GM19452 (cell line): ENCODE measurements around the gene C6orf52.

Source experiments
- ATAC-seq: cut with Tn5 transposase; IDR thresholded peaks from one replicate; pipeline ENCODE4 v1.9.1; 2021; ENCODE audit not compliant: unreplicated experiment

C6orf52 gene

DNA sequence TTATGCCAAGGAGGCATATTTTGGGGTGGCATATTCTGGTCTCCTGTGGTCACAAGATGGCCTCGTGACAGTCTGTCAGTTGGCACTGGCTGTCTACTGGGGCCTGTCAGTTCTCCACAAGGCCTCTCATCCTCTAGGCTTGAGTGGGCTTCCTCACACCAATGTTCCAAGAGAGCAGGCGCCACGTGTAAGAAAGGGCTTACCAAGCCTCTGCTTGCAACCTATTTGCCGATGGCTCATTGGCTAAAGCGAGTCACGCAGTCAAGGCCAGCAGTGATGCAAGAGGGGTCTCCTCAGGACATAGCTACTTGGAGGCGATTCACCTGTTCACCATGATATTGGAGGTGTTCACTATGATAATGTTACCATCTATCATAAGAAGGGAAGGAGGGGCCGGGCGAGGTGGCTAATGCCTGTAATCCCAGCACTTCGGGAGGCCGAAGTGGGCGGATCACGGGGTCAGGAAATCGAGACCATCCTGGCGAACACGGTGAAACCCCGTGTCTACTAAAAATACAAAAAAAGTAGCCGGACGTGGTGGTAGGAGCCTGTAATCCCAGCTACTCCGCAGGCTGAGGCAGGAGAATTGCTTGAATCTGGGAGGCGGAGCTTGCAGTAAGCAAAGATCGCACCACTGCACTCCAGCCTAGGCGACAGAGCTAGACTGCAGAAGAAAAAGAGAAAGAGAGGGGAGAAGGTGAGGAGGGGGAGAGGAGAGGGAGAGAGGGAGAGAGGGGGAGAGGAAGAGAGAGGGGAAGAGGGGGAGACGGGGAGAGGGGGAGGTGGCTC lies 35.3 kb downstream of the C6orf52 start:
- ATAC-seq: no peak

DNA sequence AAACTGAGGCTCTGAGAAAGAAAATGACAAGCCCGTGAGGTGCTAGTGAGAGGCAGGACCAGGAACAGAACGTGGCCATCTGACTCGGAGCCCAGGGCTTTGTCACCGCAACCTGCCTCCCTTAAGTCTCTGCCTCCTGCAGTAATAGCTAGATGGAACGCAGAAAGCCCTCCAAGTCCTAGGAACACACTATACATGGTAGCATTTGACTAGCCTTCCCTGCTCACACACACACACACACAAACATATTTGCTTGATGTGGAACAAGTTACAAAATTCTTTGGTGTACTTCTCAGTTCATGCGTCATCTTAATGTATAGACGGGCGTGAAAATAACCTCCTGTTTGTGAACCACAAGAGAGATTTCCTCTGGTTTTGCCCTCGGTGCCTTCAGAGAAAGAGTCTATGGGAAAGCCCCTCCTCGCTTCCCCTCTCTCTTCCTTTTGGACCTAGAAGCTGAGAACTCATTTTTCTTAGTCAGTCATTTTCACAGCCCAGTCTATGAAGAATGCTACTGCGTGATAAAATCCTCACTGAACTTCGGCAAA lies 38.8 kb downstream of the C6orf52 start:
- ATAC-seq: no peak

DNA sequence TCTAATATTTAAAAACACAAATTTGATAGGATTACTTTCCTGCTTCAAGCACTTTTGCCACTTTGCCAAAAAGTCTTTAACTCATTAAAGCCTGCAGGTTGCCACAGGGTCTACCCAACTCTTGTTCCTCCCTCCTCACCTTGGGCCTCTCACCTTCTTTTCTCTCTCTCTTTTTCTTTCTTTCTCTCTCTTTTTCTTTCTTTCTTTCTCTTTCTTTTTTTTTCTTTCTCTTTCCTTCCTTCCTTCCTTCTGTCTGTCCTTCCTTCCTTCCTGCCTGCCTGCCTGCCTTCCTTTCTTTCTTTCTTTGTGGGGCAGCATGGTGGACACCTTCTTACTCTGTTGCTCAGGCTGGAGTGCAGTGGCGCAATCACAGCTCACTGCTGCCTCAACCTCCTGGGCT lies 50.2 kb downstream of the C6orf52 start:
- no peak for ATAC-seq

DNA sequence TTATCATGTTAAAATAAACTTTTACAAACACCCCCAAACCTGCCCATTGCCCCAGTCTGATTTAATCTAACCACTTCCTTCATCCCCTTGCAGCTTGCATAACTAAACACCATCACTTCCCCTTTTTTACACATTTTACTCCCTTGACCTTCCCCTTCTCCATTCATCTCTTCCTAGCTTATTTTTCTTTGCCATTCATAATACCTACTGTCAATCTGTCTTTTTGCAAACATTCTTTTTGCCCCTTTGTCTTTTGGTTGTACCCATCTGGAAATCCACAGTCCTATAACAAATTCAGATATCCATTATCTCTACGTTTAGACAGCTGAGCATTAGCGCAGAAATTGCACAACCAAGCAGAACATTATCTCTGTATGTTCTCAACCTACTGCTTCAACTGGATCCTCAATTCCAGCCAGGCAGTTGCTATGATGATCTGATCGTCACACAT lies 51.2 kb downstream of the C6orf52 start:
- ATAC-seq: peak; percentile 75

DNA sequence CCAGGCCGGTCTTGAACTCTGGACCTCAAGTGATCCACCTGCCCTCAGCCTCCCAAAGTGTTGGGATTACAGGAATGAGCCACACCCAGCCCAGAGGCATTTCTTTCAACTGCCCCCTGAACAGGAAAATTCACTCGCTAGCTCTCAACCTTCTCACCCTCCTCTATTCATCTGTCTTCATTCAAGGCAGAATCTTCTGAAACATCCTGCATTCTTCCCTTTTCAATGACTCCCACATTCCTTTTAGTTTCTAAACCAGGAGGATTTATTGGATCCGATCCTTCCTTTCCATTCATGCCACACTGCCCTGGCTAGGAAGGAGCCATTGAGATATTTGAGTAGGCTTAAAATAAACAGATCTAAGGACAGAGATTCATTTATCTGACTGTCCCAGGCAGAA lies 52.9 kb downstream of the C6orf52 start:
- ATAC-seq: no peak

DNA sequence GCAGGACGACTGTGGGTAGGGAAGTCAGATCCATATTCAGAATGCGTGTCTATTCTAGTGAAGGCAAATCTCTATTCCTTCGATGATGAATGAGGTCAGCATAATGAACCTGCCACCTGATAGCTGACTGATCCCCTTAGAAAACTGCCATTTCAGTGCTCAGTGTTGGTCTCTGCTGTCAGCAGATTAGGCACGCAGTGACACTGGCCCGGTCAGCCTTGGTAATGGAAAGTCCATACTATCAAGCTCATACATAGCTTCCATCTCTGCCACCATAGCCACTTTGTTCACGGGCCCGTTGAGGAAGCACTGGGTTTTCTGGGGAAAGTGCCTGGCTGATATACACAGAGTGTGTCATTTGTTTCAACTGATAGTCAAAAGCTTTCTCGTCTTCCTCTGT lies 54.0 kb downstream of the C6orf52 start:
- ATAC-seq: no peak

DNA sequence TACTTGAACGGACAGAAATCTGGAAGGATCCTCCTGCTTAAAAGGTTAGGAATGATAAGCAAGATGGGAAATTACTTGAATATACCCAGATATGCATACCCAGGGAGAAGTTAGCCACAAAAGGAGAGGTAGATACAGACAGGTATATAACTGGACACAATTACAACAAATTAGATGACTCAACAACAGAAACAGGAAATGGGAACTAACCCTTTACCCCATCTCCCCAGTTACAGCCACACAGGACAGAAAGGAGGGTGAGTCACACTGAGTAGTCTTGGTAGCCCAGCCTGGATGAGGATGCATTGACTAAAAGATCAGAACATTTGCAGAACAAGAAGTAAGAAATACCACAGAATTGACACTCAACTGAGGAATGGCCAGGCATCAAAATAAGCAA lies 61.2 kb downstream of the C6orf52 start:
- ATAC-seq: peak; percentile 96

DNA sequence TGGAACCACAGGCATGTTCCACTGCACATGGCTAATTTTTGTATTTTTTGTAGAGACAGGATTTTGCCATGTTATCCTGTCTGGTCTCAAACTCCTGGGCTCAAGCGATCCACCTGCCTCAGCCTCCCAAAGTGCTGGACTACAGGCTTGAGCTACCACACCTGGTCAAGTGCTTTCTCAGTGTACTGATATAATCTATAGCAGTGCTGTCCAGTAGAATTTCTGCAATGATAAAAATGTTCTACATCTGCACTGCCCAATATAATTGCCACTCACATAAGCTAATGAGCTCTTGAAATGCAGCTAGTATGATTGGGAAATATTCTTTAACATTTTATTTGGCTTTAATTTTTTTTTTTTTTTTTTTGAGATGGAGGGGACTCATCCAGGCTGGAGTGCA lies 64.2 kb downstream of the C6orf52 start:
- no peak for ATAC-seq

DNA sequence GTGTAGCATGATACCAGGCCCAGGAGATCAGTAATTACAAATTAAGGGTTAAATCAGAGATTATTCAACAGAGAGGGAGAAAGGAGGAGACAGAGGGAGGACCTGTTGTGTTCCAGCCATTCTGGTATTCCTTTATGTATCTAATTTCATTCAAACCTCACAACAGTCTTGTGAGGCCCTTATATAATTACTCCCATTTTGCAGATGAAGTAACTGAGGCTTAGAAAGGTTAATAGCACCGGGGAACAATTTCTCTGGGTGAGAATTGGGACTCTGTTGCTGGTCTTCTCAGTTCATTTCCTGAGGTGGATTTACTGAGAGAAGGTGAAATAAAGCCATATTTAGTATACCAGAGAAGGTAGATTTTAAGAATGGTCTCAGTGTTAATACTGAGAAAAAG lies 66.6 kb downstream of the C6orf52 start:
- ATAC-seq: no peak

DNA sequence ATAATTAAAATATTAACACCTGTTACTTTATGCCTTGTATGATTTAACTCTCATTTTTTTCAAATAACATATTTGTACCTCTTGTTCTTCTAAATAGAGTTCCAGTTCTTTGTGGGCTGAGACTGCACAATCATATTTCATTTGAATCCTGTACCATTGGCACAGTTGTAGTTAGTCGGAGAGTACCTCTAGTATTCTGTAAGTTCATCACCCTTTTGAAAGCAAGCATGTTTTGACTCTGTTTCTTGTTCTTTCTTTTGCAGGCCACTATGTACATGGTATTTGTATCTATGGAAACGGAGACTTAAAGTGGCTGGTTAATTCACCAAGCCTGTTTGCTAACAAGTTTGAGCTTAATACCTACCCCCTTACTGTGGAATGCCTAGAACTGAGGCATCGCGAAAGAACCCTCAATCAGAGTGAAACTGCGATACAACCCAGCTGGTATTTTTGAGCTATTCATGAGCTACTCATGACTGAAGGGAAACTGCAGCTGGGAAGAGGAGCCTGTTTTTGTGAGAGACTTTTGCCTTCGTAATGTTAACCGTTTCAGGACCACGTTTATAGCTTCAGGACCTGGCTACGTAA lies 68.2 kb downstream of the C6orf52 start:
- no peak for ATAC-seq

DNA sequence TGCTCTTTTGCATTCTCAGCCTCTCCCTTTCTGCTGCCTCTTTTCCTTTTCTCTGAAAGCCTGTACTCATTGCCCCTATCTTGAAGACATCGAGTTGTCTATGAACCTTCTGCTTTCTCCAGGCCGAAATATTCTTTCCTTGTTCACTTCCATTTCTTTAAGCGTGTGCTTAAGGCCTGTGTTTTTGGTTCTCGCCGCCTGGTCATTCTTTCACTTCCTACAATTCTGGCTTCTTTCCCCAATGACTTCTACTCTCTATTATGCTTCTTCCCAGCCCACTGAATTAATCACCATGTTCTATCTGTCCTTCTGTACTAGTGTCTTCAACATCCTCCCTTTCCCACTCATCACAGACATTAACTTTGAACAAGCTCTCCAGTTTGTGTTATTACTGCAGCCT lies 69.6 kb downstream of the C6orf52 start:
- no peak for ATAC-seq

DNA sequence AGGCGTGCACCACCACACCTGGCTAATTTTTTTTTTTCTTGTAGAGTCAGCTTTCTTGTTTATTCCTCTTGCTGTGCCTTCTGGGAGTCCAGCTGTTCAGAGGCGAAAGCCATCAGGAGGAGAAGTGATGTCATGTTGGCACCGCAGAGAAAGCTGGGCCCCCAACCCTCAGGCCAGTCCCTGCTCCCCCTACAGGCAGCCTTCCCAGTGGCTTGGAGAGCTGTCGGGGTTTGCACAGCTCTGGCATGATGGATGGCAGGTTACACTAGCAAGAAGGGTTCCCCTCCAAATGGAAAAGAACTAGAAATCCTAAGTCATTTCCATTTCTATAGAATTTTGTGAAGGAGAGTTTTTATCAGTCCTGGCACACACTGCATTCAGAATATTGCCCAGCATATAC lies 72.6 kb downstream of the C6orf52 start:
- no peak for ATAC-seq
